GM21528 (cell line): ENCODE results near the gene SPACA6.
A peak's percentile ranks its signal among the peaks of the same experiment; 100 is the strongest.

Experiments used
- ATAC-seq: cut with Tn5 transposase; IDR thresholded peaks from one replicate; pipeline ENCODE4 v1.9.1; 2021; ENCODE audit warnings: mild to moderate bottlenecking, moderate library complexity; ENCODE audit not compliant: unreplicated experiment, low FRiP score

The SPACA6 gene

DNA sequence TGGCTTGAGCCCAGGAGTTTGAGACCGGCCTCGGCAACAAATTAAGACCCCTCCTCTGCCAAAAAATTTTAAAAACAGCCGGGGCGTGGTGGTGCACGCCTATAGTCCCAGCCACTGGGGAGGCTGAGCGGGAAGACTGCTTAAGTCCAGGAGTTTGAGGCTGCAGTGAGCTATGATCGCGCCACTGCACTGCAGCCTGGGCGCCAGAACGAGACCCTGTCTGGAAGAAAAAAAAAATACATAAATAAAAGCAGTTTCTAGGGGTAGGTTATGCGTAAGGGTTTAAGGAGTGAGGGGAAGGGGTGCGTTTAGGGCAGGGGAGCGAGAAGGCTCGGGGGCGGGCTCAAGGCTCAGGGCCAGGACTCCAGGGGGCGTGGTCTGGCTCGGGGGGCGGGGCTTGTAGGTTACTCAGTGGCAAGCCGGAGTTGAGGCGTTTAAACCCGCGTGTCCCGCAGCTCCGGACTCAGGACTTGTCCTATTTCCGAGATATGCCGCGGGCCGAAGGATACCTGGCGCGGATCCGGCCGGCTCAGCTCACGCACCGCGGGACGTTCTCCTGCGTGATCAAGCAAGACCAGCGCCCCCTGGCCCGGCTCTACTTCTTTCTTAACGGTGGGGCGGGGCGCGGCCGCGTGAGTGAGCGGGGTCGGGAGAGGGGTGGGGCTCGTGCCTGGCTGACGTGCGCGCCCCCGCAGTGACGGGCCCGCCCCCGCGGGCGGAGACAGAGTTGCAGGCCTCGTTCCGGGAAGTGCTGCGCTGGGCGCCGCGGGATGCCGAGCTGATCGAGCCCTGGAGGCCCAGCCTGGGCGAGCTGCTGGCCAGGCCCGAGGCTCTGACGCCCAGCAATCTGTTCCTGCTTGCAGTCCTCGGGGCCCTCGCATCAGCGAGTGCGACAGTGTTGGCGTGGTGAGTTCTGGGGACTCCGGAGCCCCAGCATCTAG lies 10.7 kb downstream of the SPACA6 start:
- peak; percentile 89 for ATAC-seq

DNA sequence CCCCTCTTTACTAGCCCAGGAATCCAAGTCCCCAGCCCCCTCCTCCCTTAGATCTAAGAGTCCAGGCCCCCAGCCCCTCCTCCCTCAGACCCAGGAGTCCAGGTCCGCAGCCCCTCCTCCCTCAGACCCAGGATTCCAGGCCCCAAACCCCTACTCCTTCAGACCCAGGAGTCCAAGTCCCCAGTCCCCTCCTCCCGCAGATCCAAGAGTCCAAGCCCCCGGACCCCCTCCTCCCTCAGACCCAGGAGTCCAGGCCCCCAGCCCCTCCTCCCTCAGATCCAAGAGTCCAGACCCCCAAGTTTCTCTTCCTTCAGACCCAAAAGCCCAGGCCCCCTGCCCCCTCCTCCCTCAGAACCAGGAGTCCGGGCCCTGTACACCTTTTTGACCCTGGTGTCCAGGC lies 11.5 kb downstream of the SPACA6 start:
- ATAC-seq, result no peak

DNA sequence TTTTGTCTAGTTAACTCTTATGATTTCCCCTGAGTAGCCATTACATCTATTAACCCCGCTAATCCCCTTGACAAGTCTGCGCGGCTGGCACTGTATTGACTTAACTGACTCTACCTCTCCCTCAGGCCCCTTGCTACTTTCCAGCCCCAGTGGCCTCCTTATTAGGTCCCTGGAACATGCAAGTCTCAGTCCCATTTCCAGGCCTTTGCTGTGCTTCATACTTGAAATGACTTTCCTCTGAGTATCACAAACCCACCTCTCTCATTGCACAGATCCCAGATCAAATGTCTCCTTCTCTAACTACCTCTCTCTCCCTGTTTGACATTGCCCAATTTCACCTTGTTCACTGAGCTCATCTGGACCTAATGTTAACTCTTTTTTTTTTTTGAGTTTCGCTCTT lies 13.2 kb downstream of the SPACA6 start:
- no peak for ATAC-seq

DNA sequence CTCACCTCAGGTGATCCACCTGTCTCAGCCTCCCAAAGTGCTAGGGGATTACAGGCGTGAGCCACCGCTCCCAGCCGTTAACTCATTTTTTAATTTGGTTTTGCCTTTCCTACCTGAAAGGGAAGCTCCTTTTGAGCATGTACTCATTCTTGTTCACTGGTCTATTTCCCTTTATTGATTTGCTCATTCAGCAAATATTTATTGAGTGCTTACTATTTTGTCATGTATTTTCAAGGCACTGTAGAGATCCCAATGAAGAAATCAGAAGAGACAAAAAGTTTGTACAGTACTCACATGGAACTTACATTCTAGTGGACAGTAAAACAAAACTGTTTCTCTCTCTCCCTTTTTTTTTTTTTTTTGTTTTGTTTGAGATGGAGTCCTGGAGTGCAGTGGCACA lies 13.8 kb downstream of the SPACA6 start:
- ATAC-seq, result no peak

DNA sequence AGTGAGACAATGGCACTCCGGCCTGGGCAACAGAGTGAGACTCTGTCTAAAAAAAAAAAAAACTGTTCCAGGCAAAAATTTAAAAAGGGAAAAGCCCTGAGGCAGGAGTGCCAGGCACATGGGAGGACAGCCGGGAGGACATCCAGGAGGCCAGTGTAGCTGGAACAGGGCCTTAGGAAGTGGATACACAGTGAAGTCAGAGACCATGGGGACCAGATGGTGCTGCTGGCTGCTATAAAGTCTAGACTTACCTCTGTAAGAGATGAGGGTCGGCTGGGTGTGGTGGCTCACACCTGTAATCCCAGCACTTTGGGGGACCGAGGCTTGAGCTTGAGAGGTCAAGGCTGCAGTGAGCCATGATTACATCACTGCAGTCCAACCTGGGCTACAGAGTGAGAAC lies 15.7 kb downstream of the SPACA6 start:
- no peak for ATAC-seq

DNA sequence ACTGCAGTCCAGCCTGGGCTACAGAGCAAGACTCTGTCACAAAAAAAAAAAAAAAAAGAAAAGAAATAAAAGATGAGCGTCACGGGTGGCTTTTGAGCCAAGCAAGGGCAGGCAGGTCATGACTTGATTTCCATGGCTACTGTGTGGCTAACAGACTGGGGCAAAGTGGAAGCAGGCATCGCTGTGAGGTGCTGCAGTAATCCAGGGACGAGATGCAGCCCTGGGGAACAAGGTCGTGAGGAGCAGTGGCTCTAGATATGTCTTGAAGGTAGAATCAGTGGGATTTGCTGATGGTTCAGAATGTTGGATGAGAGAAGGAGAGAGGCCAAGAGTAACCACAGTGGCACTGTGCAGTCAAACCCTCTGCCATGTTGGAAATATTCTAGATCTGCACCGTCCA lies 16.4 kb downstream of the SPACA6 start:
- ATAC-seq, result no peak

DNA sequence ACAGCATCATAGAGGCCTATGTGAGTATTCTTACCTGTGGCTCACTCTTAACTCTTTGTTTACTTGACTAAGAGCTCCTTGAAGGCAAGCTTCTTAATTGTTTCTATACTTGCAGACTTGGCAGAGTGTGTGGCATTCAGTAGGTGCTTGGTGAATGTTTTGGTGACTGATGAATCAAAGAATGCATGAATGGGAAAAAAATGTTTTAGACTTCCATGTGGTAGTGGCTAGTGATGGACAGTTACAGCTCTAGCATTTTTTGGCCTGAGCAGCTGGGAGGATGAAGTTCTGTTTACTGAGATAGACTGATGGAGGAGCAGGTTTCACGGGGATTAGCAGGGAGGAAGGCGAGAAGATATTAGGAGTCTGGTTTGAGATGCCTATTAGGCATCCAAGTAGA lies 17.0 kb downstream of the SPACA6 start:
- ATAC-seq, result no peak

DNA sequence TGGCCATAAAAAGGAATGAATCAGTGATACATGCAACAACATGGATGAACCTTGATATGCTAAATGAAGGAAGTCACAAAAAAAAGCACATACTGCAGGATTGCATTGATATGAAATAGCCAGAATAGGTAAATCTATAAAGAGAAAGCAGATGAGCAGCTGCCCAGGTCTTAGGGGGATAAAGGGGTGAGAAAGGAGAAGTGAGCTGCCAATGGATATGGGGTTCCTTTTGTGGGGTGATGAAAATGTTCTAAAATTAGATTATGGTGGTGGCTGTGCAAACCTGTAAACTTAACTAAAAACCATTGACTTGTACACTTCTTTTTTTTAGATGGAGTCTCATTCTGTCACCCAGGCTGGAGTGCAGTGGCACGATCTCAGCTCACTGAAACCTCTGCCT lies 18.6 kb downstream of the SPACA6 start:
- no peak for ATAC-seq

DNA sequence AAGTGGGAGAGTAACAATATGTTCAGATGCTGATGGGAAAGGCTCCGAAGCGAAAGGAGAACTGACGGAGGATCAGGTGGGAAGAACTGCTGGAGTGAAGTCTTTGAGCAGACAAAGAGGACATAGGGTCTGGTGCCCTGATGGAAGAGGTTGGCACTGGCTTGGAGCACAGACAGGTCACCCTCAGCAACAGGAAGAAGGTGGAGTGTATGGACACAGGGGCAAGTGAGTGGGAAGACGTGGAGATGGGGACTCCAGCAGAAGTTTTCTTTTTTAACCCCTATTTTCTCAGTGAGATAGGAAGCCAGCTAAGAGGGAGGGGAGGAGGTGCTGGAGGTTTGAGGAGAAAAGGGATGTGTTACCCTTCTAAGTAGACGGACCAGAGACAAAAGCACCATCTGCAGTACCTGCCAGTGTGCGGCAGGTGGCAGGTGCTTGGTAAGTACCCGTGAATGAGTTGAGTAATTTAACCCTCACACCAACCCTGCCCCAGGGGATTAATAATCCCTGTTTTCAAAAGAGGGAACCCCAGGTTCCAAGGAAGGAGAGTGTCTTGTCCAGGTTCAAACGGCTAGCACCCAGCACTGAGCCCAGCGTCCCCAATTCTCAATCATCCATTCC lies 19.4 kb downstream of the SPACA6 start:
- ATAC-seq, result no peak

DNA sequence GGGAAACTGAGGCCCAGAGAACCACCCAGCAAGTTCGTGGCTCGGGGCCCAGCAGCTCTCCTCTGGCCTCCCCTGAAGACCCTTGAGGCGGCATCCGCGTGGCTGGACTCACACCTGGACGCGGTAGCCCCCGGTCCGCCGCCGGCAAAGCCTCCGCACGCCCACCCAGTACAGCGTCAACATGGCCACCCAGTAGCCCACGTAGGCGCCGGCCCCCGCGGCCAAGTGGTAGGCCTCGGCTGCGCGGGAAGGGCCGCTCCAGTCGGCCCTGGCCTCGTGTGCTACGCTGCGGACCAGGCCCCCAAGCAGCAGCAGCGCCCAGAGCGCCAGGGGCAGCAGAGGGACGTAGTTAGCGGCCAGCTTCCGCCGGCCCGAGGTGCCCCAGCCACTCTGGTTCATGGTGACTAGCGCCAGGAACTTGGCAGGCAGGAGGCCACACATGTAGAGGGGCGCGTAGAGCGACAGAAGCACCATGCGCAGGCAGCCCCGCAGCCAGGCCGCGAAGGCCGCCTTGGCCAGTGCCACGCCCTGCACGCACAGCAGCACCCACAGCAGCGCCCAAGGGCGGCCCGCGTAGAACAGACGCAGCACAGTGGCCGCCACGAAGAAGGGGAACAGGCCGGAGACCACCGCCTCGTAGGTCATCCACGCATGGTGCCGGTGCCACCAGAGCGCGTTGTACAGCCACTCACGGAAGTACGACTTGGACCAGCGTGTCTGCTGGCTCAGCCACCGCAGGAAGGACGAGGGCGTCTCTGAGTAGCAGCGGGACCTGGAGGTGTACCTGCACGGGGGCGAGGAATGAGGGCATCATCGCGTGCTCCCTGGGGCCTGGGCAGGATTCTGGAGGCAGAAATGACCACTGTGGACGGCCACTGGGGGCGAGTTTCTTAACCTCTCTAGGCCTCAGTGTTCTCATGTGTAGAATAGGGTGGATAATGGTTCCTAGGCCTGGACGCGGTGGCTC lies 20.5 kb downstream of the SPACA6 start:
- no peak for ATAC-seq

DNA sequence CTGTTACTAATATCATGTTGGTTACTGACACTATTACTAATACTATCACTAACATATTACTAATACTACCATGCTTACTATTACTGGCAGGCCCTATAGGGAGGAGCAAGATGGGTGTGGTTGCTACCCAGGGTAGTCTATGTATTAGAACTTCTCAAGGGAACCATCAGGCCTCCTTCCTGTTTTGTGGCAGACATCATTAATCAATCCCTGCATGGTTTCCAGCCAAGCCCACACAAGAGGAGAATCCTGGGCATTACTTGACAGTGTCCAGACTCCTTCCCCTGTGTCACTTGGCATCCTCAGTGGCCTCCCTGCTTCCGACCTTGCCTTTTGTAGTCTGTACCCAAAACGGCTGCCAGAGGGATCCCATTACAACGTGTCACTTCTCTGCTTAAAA lies 21.7 kb downstream of the SPACA6 start:
- ATAC-seq, result no peak

DNA sequence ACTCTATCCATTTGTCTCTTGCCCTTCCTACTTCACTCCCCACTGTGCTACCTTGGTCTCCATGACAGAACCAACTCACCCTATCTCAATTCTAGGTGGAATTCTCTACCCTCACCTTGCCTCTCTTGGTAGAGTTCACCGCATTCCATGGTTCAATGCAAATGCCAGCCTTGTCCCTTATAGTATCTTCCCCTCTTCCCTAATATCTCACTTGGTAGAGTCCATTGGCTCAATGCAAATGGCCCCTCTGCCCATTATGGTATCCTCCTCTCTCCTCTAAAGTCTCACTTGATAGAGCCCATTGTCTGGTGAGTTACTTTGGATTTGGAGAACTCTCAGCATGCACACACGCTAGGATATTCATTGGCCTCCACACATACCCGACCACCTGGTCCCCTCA lies 22.7 kb downstream of the SPACA6 start:
- no peak for ATAC-seq

DNA sequence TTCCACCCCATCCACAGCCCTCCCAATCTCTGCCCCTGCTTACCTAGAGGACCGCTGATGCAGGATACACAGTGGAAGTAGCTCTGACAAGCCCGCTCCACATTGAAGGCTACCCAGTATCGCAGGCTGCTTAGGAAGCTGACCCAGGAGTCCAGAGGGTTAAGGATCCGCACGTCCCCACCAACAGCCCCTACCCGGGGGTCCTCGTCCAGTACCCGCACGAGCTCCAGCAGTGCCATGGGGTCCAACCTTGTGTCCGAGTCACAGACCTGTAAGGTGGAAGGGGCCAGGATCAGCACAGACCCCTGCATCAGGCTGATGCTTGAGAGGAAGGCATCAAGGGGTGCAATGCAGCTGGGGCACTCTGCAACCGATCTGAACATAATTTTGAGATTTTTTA lies 23.8 kb downstream of the SPACA6 start:
- no peak for ATAC-seq

DNA sequence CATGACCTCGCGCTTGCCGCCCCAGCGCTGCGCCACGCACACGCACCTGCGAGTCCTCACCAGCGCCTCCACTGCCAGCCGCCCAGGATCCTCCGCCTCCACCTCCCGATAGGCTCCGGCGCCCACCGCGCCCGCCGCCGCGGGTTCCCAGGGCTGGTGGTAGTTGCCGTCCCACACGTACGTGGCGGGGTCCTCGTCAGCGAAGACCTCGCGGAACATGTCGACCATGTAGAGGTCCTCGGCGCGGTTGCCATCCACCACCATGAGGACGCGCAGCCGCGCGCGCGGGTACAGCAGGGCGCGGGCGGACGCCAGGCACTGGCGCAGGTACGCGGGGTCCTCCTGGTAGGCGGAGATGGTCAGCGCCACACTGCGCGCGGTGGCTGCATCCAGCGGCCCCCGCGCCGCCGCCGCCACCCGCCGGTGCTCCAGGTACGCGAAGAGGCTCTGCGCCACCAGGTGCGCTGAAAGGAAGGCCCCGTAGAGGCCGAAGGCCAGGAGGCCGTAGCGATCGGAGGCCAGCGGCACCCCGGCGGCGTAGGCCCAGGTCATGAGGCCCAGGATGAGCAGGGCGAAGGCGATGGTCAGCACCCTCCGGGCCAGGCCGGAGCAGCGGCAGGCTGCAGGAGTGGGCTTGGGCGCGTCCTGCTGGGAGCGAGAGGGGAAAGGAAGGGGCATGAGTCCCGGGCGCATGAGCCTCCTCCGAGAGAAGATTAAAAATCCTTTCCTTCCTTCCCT lies 26.3 kb downstream of the SPACA6 start:
- no peak for ATAC-seq

DNA sequence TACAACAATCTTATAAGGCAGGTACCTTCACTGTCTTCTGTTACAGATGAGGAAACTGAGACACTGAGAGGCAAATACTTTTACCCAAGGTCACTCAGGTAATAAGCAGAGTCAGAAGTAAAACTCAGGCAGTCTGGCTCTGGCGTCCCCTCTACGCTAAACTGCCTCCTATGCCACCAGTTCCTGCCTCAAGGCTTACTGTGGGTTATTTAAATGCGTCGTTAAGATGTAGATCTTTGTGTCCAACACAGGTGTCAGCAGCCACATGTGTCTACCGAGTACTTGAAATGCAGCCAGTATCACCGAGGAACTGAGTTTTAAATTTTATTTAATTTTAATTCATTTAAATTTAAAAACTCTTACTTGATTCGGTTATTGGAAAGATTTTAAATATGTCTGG lies 28.8 kb downstream of the SPACA6 start:
- ATAC-seq, result no peak

DNA sequence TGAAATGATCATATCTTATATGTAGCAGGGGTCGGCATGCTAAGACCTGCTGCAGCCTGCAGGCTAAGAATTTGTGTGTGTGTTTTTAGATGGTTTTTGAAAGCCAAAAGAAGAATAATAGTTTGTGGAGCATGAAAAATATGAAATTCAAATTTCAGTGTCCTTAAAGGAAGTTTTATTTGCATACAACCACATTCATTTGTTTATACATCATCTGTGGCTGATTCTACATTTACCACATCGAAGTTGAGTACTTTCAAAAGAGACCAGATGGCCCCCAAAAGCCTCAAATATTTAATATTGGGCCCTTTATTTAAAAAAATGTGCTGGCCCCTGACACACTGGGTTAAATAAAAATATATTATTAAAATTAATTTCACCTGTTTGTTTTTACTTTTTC lies 29.4 kb downstream of the SPACA6 start:
- no peak for ATAC-seq

DNA sequence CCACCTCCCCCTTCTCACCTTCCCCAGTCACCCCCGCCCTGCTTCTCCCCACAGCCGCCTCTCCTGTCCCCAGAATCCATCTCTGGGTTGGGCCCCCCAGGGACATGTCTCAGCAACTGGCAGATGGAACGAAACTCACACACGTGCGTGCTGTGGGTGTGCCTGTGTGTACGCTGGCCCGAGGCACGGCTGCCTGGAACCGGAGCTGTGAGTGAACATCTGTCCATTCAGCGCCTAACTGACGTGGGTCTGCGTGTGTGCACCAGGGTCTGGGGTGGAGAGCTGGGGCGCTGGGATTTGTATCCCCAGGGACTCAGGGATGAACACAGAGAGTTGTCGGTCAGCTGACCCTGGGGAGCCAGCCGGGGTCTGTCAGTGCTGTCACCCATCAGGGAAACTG lies 31.4 kb downstream of the SPACA6 start:
- no peak for ATAC-seq

DNA sequence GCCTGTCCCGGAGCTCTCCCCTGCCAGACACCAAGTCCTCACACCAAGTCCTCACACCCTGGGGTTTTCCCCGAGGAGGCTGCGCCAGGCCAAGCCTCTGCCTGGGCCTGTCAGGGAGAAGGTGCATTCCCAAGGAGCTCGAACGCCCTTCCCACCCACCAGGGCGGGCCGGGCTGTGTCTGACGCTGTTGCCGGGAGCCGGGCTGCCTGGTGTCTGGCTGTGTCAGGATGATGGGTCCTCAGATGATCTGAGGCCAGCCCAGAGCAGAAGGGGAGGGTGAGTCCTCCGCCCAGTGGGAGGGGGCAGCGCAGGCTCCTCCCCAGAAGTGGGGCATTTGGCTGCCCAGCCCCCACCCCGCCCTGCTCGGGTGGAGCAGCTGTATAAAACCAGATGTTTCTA lies 32.9 kb downstream of the SPACA6 start:
- no peak for ATAC-seq

DNA sequence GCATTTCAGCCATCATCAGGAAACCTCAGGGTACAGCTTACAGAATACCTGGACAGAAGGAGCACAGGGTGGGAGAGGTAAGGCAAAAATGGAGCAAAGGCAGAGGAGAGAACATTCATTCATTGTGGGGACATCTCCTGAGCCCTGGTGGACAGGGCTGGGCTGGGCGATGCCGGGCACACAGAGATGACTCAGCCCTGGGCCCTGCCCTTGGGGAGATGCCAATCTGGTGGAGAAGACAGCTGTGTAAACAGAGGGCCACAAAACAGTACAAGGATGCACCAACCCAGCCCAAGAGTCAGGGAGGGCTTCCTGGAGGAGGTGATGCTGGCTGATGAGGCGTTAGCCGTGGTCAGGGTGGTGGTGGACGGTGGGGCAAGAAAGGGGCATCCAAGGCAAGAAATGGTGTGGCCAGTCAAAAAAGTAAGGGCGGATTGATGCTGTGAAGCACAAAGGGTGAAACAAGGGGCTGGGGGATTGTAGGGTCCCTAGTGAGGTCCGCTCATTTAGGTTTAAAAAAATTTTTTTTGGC lies 34.3 kb downstream of the SPACA6 start:
- ATAC-seq, result no peak

DNA sequence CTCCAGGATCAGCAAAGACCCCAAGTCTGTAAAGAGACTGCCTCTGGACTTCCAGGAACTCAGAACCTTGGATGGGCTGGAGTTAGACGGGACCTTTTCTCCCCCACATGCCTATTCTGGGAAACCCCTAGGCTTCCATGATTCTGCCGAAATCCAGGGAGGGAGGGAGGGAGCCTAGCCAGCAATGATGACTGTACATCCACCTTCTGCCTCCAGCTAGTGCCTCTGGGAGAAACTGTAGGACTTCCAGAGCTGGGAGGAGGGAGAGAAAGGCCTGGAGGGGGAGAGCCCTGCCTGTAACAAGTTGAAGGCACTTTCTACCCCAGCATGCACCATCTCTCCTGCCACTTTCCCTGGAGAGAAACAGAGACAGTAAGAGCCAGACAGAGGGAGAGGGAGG lies 36.7 kb downstream of the SPACA6 start:
- ATAC-seq, result no peak
